ENCODE data around the gene ZFAND4.
"Not testable (repeated sequence)": the region's sequence is repeated elsewhere in the genome, so short reads cannot be mapped to it uniquely, and the experiment has no call there.

The ZFAND4 gene

GRCh38 chr10:45640049-45640448 is 32.5 kb downstream of the ZFAND4 start:
- no peak for DNase-seq

GRCh38 chr10:45627412-45628048 is 45.0 kb downstream of the ZFAND4 start:
- DNase-seq = no peak

- no peak for DNase-seq
These were observed 46.7 kb downstream of the ZFAND4 start for GRCh38 chr10:45625879-45626278.

- DNase-seq = no peak
These were observed 47.8 kb downstream of the ZFAND4 start for GRCh38 chr10:45624724-45625123.

- DNase-seq = no peak
These were observed 57.7 kb downstream of the ZFAND4 start for GRCh38 chr10:45614869-45615268.

- no peak for DNase-seq
These were observed 59.8 kb downstream of the ZFAND4 start for GRCh38 chr10:45612741-45613140.

GRCh38 chr10:45608052-45608451 is 64.5 kb downstream of the ZFAND4 start:
- DNase-seq = no peak

GRCh38 chr10:45607276-45607675 is 65.3 kb downstream of the ZFAND4 start:
- no peak for DNase-seq

- no peak for DNase-seq
These were observed 69.7 kb downstream of the ZFAND4 start for GRCh38 chr10:45602836-45603235.

- no peak for DNase-seq
These were observed 70.4 kb downstream of the ZFAND4 start for GRCh38 chr10:45602082-45602730.

- not testable (repeated sequence) for DNase-seq
These were observed 71.2 kb downstream of the ZFAND4 start for GRCh38 chr10:45601254-45601930.

- DNase-seq = peak in 1 of 2 experiments; percentile 24
These were observed 72.0 kb downstream of the ZFAND4 start for GRCh38 chr10:45600337-45601253.

- no peak for DNase-seq
These were observed 72.9 kb downstream of the ZFAND4 start for GRCh38 chr10:45599646-45600045.

GRCh38 chr10:45599021-45599603 is 73.5 kb downstream of the ZFAND4 start:
- no peak for DNase-seq

GRCh38 chr10:45596526-45596925 is 76.0 kb downstream of the ZFAND4 start:
- DNase-seq = no peak

- DNase-seq = peak; percentile 88 to 92
These were observed 78.1 kb downstream of the ZFAND4 start for GRCh38 chr10:45594276-45595157.

GRCh38 chr10:45593938-45594275 is 78.7 kb downstream of the ZFAND4 start:
- no peak for DNase-seq

- DNase-seq = no peak
These were observed 79.6 kb downstream of the ZFAND4 start for GRCh38 chr10:45592926-45593325.

- DNase-seq = no peak
These were observed 80.1 kb downstream of the ZFAND4 start for GRCh38 chr10:45592432-45592831.

- DNase-seq = no peak
These were observed 81.3 kb downstream of the ZFAND4 start for GRCh38 chr10:45591280-45591679.

GRCh38 chr10:45589868-45590267 is 82.7 kb downstream of the ZFAND4 start:
- no peak for DNase-seq

GRCh38 chr10:45589009-45589408 is 83.6 kb downstream of the ZFAND4 start:
- DNase-seq = no peak

Data from activated T-cell treated with anti-CD3 and anti-CD28 coated beads, Interleukin-2, amount 50 U/mL, for 48 hours (primary cell).